GM23248 (cell line): ENCODE results near the gene SMOC2. TPM values are rescaled to one million over a fixed set of nuclear protein-coding genes. Genes with fewer than 3 reads are reported as not detected.

Source experiments
- DNase-seq: peaks from one replicate; pipeline ENCODE4 v3.0.0-alpha.2; 2015
- H2AFZ ChIP-seq: fragments of 200-600 bp; sonication (generic); 2 replicates; pipeline ENCODE4 v1.6.1; 2016; ENCODE audit warnings: antibody characterized with exemption
- H3F3A ChIP-seq: fragments of 200-600 bp; sonication (generic); 2 replicates; pipeline ENCODE4 v1.6.1; 2016; ENCODE audit warnings: mild to moderate bottlenecking, antibody characterized with exemption, mixed run types; ENCODE audit not compliant: insufficient read depth
- H3K27ac ChIP-seq: fragments of 200-600 bp; sonication (generic); 2 replicates; pipeline ENCODE4 v1.5.1; 2016; ENCODE audit warnings: mild to moderate bottlenecking
- H3K27me3 ChIP-seq: fragments of 200-600 bp; sonication (generic); replicated peaks from 2 replicates; pipeline ENCODE4 v1.6.1; 2016; ENCODE audit warnings: mild to moderate bottlenecking; ENCODE audit not compliant: insufficient read depth
- H3K36me3 ChIP-seq: fragments of 200-600 bp; sonication (generic); 2 replicates; pipeline ENCODE4 v1.6.1; 2016; ENCODE audit warnings: low read depth, mild to moderate bottlenecking
- H3K4me1 ChIP-seq: fragments of 200-600 bp; sonication (generic); 2 replicates; pipeline ENCODE4 v1.6.1; 2016; ENCODE audit warnings: mild to moderate bottlenecking; ENCODE audit not compliant: insufficient read depth
- H3K4me2 ChIP-seq: fragments of 200-600 bp; sonication (generic); one replicate; pipeline ENCODE4 v1.6.1; 2016; ENCODE audit warnings: mild to moderate bottlenecking; ENCODE audit not compliant: unreplicated experiment
- H3K4me3 ChIP-seq: fragments of 200-600 bp; sonication (generic); 2 replicates; pipeline ENCODE4 v1.5.1; 2016; ENCODE audit warnings: mild to moderate bottlenecking
- H3K79me2 ChIP-seq: fragments of 200-600 bp; sonication (generic); 2 replicates; pipeline ENCODE4 v1.6.1; 2016; ENCODE audit warnings: mild to moderate bottlenecking; ENCODE audit not compliant: insufficient read depth
- H3K9ac ChIP-seq: fragments of 200-600 bp; sonication (generic); 2 replicates; pipeline ENCODE4 v1.6.1; 2016; ENCODE audit warnings: mild to moderate bottlenecking
- H3K9me2 ChIP-seq: fragments of 200-600 bp; sonication (generic); 2 replicates; pipeline ENCODE4 v1.6.1; 2016; ENCODE audit warnings: mixed run types, mild to moderate bottlenecking, moderate library complexity; ENCODE audit not compliant: insufficient read depth
- H3K9me3 ChIP-seq: fragments of 200-600 bp; sonication (generic); one replicate; pipeline ENCODE4 v1.6.1; 2017; ENCODE audit warnings: low read depth
- H4K20me1 ChIP-seq: fragments of 200-600 bp; sonication (generic); 2 replicates; pipeline ENCODE4 v1.6.0; 2016; ENCODE audit not compliant: insufficient read depth
- EZH2 ChIP-seq: fragments of 200-600 bp; sonication (generic); IDR thresholded peaks from 2 replicates; pipeline ENCODE4 v1.6.1; 2018; ENCODE audit warnings: antibody characterized with exemption, mild to moderate bottlenecking; ENCODE audit not compliant: insufficient read depth, poor library complexity, severe bottlenecking
- EZH2phosphoT487 ChIP-seq: fragments of 200-600 bp; sonication (generic); IDR thresholded peaks from 2 replicates; pipeline ENCODE4 v1.6.1; 2018; ENCODE audit warnings: antibody characterized with exemption, moderate library complexity, mild to moderate bottlenecking, low read depth; ENCODE audit not compliant: insufficient read depth
- WGBS, 2 experiments: methylation state at CpG; one replicate each; pipeline ENCODE4 v1.1.6; 2015 to 2017; ENCODE audit warnings: low lambda C conversion rate in 2 of 2, low coverage in 1 of 2; ENCODE audit errors: missing lambda C conversion rate in 2 of 2; 5-methylcytosine and 5-hydroxymethylcytosine counted together
- in situ Hi-C: fragments of 300-500 bp; cut with MboI; formaldehyde crosslinking; loops from 2 replicates; pipeline ENCODE4 v1.15.0; 2020
- polyA plus RNA-seq: library from polyadenylated mRNA; unstranded; fragments of >200 nt; fragmentation: Nextera tagmentation; extraction: Ambion mirVana; gene quantifications from 2 replicates; pipeline ENCODE4 v1.2.1, GENCODE V29; 2016
- total RNA-seq: library from RNA; depleted of rRNA; stranded (reverse); fragments of >200 nt; shearing (Covaris generic); gene quantifications from 2 replicates; pipeline ENCODE4 v1.2.3, GENCODE V29; 2014

SMOC2 gene
- total and polyA plus RNA-seq, 2 experiments from 2014 or later, result not detected

- no peak overlapping the region for H3K9ac ChIP-seq
- H3K79me2 ChIP-seq, result no peaks in the 10 kb centered on the region
- H3K9me3 ChIP-seq, result no peaks in the 10 kb centered on the region
- no peak for DNase-seq
- H2AFZ ChIP-seq, result no peak overlapping the region
- no peaks in the 10 kb centered on the region for H4K20me1 ChIP-seq
- H3K4me3 ChIP-seq, result no peak overlapping the region
- no peaks in the 10 kb centered on the region for H3K36me3 ChIP-seq
- TF ChIP-seq EZH2phosphoT487, result no peak
- TF ChIP-seq EZH2, result no peak
- H3K4me1 ChIP-seq, result no peaks in the 10 kb centered on the region
- in situ Hi-C loops, result no loop called here
- no peak overlapping the region for H3K27ac ChIP-seq
- H3K9me2 ChIP-seq, result no peaks in the 10 kb centered on the region
- no peak overlapping the region for H3K4me2 ChIP-seq
- no peaks in the 10 kb centered on the region for H3K27me3 ChIP-seq
- 65 to 66% methylated on average over 25 of the region's 25 CpGs for WGBS, 2 experiments
- no peaks in the 10 kb centered on the region for H3F3A ChIP-seq
Measured at GRCh38 chr6:168706471-168707177, 265.6 kb downstream of the SMOC2 start.

GRCh38 chr6:168708526-168708925 is 267.5 kb downstream of the SMOC2 start:
- no peak for DNase-seq
- no peaks in the 10 kb centered on the region for H3K9me2 ChIP-seq
- H3K36me3 ChIP-seq, result no peaks in the 10 kb centered on the region
- in situ Hi-C loops, result no loop called here
- no peaks in the 10 kb centered on the region for H3F3A ChIP-seq
- no peaks in the 10 kb centered on the region for H3K27me3 ChIP-seq
- TF ChIP-seq EZH2 (no peak), EZH2phosphoT487 (no peak)
- WGBS, 2 experiments, result 20 to 22% methylated on average over 5 of the region's 5 CpGs
- H3K9me3 ChIP-seq, result no peaks in the 10 kb centered on the region
- no peak overlapping the region for H2AFZ ChIP-seq
- H3K4me3 ChIP-seq, result no peak overlapping the region
- no peak overlapping the region for H3K4me2 ChIP-seq
- no peaks in the 10 kb centered on the region for H4K20me1 ChIP-seq
- H3K79me2 ChIP-seq, result no peaks in the 10 kb centered on the region
- H3K4me1 ChIP-seq, result no peaks in the 10 kb centered on the region
- no peak overlapping the region for H3K9ac ChIP-seq
- no peak overlapping the region for H3K27ac ChIP-seq

DNA sequence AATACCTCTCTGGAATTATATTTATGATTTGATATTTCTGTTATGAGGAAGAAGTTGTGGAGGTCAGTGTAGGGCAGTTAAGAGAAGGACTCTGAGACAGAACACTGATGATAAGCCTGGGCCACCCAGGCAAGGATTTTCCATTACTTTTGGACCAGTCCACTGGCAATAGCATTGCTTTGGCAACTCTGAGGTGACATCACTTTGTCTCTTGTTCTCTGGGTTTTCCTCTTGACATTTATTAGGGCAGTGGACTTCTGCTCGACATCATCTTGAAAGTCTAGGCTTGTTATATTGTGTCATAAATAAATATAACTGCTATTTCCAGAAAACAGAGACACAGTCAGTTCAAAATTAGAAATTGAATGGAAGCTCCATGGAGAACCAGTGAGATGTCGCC is 268.0 kb downstream of the SMOC2 start:
- no peaks in the 10 kb centered on the region for H3K9me3 ChIP-seq

DNA sequence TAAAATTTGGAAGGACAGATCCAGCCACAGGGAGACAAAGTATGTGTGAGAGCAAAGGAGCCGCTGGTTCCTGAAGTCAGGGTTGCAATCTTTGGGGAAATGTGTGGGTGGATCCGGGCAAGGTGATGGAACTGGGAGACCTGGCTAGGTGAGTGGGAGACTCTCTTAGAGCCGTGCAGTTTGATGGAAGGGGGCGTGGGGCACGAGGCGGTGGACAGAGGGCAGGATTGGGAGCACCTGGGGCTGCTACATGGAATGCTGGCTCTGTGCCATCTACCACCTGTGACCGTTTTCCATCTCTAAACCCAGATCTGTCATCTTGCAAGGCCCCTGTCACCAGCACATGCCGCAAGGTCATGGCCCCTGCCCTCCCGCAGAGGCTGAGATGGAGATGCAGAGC is 268.4 kb downstream of the SMOC2 start:
- TF ChIP-seq EZH2phosphoT487 (no peak), EZH2 (no peak)
- H3F3A ChIP-seq, result no peaks in the 10 kb centered on the region
- 24 to 30% methylated on average over 8 of the region's 9 CpGs for WGBS, 2 experiments
- H4K20me1 ChIP-seq, result no peaks in the 10 kb centered on the region
- no peaks in the 10 kb centered on the region for H3K36me3 ChIP-seq
- H3K4me1 ChIP-seq, result no peaks in the 10 kb centered on the region
- no peaks in the 10 kb centered on the region for H3K9me3 ChIP-seq
- no peaks in the 10 kb centered on the region for H3K79me2 ChIP-seq
- no peaks in the 10 kb centered on the region for H3K9me2 ChIP-seq
- no peak overlapping the region for H3K4me3 ChIP-seq
- H3K4me2 ChIP-seq, result no peak overlapping the region
- in situ Hi-C loops, result no loop called here
- no peak for DNase-seq
- no peaks in the 10 kb centered on the region for H3K27me3 ChIP-seq
- H3K27ac ChIP-seq, result no peak overlapping the region
- no peak overlapping the region for H3K9ac ChIP-seq
- no peak overlapping the region for H2AFZ ChIP-seq

More for the DNA sequence above, 268.0 kb downstream of the SMOC2 start:
- DNase-seq, result no peak
- WGBS, 2 experiments, result 3 to 11% methylated on average over 2 of the region's 2 CpGs
- Histone ChIP-seq H3K79me2 (no peaks in the 10 kb centered on the region), H4K20me1 (no peaks in the 10 kb centered on the region), H3K9ac (no peak overlapping the region), H2AFZ (no peak overlapping the region), H3K4me3 (no peak overlapping the region), H3K27me3 (no peaks in the 10 kb centered on the region), H3K9me2 (no peaks in the 10 kb centered on the region), H3K4me1 (no peaks in the 10 kb centered on the region), H3K27ac (no peak overlapping the region), H3K4me2 (no peak overlapping the region), H3K36me3 (no peaks in the 10 kb centered on the region), H3F3A (no peaks in the 10 kb centered on the region)
- in situ Hi-C loops, result no loop called here
- no peak for TF ChIP-seq EZH2
- no peak for TF ChIP-seq EZH2phosphoT487

DNA sequence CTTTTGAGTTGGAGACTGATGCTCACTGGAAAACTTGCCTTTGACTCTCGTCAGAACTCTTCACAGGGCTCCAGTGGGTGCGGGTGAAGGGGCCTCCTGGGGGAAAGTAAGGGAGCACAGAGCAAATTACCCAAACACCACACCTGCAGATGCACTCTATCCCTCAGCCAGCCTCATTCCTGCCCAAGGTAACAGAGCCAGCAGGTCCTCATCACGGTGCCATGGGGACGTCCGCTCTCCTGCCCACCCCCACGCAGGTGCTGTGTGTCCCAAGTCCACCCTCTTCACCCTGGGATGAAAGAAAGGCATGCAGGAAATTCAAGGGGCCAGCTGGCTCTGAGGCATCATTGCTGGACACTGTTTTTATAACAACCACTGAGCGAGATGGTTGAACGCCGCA is 269.0 kb downstream of the SMOC2 start:
- TF ChIP-seq EZH2 (no peak), EZH2phosphoT487 (no peak)
- H3K9me3 ChIP-seq, result no peaks in the 10 kb centered on the region
- H3K4me2 ChIP-seq, result no peak overlapping the region
- H3K4me1 ChIP-seq, result no peaks in the 10 kb centered on the region
- no peaks in the 10 kb centered on the region for H3K79me2 ChIP-seq
- H3K36me3 ChIP-seq, result no peaks in the 10 kb centered on the region
- no peak overlapping the region for H3K27ac ChIP-seq
- no peaks in the 10 kb centered on the region for H4K20me1 ChIP-seq
- in situ Hi-C loops, result no loop called here
- H2AFZ ChIP-seq, result no peak overlapping the region
- WGBS, 2 experiments, result 59 to 61% methylated on average over 9 of the region's 9 CpGs
- no peak overlapping the region for H3K9ac ChIP-seq
- no peaks in the 10 kb centered on the region for H3K9me2 ChIP-seq
- DNase-seq, result no peak
- H3K27me3 ChIP-seq, result no peaks in the 10 kb centered on the region
- no peak overlapping the region for H3K4me3 ChIP-seq
- H3F3A ChIP-seq, result no peaks in the 10 kb centered on the region
